ENCODE results near the gene LRP5.

LRP5 gene

DNA sequence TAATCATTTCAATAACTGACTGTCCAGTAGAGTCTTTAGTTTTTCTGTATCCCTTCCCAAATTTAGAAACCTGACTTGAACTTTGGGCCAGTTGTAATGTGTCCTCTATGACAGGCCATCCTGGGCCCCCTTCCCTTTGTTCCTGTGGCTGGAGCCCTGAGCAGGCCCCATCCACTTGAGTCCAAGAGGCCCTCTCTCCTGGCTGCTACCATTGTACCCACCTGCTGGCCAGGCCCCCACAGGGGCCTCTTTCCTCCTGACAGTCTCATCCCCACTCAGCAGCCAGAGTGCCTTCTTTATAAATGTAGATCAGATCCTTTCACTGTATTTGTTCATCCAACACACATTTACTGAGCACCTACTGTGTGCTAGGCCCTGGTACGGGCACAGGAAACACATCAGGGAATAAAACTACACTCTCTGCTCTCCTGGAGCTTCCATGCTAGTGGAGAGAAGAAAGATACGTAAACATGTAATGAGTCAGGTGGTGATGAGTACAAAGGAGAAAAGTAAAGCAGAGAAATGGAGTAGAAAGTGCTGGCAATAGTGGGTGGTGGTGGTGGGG, 2.7 kb upstream of the LRP5 start:
- no peak for DNase-seq

DNA sequence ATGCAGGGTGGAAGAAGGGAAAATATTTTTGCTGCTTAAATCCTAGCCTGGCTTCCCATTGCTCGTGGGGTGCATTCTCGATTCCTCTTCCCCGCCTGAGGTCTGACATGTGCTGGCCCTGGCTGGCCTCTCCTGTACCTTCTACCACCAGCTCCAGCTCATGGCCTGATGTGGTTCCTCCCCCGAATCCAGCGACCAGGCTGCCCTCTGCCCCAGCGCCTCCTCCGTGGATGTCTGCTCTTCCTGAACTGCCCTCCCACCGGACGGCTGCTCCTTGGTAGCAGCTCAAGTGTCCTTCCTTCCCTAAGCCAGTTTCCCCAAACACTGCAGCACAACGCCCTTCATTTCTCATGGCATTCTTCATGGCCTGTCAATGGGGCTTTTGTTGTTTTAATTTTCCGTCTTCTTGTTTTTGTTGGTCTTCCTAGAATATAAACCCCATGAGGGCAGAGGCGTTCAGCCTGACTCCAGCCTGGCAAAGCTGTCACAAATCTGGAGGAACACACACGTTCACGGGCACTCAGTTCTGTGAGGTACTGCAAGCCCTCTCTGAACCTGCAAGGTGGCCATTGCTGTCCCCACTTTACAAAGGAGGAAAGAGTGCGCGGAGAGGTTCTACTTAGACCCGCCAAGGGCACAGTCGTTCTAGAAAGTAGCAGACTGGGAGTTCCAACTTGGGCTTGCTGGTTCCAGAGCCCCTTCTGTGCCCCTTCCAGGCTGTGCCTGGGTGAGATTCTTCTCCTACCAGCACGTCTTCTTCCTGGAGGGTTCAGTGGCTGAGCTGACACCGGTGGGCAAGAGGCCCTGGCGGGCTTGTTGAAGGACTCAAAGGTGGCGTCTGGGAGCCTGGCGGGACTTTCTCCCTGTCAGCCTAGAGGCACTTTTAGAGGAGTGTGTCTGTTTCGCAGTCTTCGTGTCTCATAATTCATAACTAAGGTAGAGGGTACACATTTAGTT, 953 bp upstream of the LRP5 start:
- no peak for DNase-seq

DNA sequence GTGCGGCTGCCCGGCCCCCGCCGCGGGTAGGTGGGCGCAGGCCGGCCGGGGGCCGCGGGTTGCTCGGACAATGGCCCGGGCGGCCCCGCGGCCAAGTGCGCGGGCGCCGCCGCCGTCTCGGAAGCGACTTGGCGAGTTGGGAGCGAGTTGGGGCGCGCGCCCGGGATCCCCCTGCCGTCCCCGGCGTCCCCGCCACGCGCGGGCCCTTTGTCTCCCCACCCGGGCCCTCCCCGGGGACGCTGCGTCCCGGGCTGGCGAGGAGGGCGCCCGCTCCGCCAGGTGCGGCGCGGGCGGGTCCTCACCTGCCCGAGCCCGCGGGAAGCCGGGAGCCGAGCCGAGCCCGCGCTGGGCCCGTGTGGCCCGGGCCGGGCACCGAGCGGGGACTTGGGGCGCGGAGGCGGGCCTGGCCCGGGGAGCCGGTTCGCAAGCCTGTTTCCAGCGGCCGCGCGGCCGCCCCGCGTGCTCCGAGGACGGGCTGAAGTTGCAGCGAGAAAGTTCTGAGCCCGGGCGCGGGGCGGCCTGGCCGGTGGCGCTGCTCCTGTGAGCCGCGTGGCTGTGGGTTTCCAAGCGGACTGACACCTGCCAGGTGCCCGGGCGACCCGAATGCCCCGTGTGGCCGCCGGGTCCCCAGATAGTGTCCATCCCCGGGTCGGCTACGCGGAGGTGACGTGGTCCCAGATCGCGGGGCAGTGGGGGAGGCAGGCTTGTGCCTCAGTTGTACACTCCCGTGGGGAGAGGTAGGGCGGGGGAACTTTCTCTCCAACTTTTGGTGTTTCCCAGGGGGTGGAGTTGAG, 586 bp downstream of the LRP5 start:
- DNase-seq = no peak

DNA sequence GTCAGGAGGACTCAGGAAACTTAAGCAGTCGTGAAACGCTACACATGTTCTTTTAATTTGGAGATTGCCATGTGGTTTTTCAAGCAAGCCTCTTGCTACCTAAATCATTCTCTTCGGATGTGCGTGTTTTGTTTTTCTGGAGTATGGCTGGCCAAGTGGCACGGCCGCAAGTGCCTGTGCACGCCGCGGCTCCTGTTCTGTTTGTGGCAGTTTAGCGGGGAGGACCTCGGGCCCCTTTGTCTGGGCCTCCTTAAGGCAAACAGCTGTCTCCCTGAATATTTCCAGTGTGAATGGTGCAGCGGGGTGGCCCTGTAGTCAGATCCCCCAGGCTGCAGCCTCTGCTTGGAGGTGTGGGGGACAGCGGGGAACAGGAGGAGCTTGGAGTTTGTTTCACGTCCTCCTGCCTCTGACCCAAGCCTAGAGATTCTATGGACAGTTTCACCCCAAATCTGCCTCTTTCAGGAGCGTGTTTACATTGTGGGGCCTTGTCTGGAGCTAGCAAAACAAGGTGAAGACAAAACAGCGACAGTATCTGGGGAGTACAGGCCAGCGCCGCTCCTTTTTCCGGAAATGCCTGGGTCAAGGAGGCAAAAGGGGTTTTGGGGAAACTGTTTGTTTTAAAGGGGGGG, 1.3 kb downstream of the LRP5 start:
- no peak for DNase-seq

DNA sequence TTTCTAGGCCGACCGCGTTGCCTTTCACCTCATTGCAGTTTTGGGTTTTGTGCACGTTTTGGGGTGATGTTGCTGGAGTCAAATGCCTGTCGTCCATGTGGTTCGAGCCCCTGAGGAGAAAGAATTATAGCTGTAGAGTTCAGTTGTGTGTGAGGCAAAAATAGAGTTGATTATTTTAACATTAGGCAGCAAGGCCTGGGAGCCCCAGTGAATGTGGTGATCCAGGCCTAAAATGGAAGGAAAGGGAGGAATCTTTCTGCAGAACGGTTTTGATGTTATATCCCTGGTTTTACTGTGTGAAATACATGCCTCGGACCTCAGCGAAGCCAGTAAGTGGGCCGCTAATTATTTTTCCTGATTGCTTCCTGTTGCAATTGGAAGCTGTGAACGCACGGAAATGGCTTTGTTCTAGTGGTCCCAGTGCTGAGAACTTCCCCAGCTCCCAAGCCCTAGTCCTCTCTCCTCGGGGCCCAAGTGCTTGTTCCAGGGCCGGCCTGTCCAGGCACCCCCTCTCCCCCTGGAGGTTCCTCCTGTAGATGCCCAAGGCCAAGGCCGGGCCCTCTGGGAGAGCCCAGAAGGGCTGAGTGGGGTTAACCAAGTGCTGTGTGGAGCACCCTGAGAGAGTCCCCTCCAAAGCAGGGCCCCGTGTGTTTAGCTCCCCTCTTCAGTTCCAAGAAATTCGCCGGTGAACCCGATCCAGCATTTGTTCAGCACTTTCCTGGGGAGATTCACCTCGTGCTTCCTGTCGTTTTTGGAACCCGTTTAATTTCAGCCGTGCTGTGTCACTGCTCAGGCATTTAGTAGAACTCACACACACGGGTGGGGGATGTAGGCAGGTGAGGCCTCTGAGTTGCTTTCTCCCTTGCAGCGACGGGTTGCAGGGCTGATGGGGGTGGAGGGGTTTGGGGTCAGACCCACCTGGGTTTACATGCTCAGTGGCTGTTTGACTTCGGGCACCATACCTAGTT, 2.1 kb downstream of the LRP5 start:
- no peak for DNase-seq

DNA sequence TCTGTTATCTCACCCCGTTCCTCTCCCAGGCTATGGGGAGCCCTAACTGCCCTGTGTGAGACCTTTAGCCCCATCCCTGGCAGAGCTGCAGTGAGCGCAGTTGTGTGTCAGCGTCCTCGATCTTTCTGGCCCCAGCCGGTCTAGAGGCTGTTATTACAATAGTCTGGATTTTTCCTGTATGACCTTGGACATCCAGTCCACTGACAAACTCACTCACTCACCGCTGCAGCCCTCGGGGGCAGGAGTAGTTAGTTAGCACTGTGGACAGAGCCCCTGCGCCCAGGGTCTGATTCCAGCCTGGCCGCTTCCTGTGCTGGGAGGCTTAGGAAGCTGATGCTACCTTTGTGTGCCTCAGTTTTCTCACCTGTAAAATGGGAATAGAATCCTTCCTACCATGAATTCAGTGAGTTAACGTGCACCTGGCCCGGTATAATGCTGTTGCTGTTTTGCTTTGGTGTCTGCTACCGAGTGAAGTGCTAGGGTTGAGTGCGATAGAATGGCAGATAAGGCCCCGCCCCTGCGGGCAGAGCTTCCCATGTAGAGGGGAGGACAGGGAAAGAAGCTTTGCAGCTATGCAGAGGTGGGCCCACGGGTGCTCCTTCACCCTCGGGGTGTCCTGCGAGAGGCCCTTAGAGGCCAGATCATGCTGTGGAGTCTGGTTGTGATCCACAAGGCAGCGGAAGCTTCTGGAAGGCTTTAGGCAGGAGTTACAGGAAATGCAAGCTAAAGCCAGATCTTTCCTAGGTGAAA, 3.0 kb downstream of the LRP5 start:
- DNase-seq = no peak

DNA sequence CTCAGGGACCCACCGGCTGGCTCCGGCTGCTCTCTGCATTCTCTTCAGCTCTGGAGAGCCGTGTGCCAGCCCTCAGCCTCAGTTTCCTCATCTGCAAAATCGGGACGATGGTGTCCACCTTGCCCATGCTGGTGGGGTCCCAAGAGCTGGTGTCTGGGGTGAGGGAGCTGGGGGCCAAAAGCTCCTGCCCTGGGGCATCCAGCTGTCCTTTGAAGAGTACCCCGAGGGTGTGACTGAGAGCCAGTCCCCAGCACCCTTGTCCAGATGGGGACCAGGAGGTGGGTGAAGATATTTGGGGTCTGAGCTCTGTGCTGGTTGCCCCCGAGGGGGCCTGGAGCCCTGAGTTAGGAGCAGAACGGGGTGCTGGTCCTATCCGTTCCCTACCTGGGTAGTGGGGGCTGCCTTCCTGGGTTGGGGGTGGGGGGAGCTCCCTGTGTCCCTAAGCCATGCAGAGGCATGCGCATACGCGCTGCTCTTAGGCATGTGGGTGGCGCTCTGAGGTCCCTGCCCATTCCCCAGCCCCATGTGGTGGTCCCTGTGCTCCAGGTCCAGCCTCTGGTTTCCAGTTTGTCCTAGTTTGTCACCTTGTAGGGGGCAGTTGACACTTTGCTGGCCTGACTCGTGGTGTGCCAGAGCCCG, 4.9 kb downstream of the LRP5 start:
- no peak for DNase-seq

DNA sequence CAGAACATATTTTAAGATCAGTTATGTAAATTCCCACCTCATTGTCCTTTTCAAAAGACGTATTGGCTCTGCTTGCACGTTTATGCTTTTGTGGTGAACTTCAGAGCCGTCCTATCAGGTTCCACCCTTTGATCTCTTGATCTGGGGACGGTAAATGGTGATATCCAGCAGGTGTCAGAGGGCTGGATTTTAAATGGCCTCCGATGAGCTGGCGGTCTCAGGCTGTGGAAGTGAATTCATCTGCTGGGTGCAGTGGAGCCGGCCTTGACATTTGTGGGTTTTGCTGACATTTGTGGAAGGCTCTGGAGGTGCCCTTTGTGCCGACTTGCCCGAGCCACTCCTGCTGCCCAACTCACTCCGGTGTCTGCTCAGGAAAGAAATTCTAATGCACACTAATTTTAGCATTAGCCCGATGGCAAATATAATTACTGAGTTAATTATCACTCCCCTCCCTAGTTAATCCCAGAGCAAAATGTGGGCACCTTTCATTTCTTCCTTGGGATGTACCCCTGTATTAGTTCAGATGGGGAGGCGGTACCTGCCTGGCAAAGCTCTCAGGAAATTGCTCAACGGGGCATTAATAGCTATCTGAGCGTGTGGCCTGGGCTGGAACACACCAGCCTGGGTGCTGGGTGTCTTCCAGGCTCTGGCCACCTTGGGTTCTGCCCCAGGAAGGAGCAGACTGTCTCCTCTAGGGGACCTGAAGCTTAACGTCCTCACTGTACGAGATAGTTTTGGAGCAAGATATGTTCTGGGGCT, 9.1 kb downstream of the LRP5 start:
- no peak for DNase-seq

DNA sequence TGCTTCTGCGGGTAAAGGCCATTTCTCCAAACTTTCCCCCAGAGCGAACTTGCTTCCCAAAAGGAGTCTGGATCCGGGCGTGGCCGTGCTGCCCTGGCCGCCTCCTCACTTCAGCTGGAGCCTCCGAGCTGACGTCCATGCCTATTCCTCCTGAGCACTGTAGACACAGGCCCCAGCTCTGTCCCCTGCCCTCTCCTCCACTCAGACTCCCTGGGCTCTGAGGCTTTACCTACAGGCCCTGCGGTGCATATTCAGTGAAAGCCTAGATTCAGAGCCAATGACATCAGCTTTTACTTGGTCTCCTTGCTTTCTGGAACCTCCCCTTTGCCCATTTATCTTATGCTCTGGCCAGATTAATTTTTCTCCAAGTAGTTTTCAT, 9.7 kb downstream of the LRP5 start:
- no peak for DNase-seq

DNA sequence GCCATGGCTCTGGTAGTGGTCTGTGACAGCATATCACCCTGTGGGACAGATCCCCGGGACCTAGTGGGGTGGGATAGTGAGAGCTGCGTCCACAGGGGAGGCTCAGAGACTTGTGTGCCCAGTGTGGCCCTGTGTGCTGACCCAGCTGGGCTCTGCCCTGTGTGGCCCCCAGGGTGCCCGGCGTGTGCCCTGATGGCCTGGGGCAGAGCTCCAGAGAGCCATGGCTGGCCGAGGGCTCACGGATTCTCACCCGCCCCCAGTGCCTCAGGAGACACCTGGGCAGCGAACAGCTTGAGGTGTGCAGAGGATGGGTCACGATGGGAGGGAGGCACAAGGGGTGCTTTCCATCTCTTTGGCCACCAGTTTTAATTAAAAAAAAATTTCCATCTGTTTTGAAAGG, 11.8 kb downstream of the LRP5 start:
- DNase-seq = no peak

DNA sequence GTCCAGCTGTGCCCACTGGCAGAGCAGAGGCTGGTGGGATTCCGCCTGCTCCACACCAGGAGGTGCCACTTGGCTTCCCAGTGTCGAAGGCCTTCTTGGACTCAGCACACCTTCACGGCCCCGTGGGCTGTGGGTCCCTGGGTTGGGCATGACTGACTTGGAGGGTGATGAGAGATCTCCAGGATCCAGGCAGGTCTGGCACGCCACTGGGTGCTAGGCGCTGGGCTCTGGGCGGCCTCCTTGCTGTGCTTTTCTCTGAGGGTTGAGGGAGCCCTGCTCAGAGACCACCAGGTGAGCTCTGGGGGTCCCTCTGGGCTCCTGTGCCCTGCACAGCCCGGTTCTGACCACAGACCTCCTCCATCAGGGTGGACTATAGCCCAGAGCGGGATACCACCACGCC, 12.3 kb downstream of the LRP5 start:
- DNase-seq = no peak

DNA sequence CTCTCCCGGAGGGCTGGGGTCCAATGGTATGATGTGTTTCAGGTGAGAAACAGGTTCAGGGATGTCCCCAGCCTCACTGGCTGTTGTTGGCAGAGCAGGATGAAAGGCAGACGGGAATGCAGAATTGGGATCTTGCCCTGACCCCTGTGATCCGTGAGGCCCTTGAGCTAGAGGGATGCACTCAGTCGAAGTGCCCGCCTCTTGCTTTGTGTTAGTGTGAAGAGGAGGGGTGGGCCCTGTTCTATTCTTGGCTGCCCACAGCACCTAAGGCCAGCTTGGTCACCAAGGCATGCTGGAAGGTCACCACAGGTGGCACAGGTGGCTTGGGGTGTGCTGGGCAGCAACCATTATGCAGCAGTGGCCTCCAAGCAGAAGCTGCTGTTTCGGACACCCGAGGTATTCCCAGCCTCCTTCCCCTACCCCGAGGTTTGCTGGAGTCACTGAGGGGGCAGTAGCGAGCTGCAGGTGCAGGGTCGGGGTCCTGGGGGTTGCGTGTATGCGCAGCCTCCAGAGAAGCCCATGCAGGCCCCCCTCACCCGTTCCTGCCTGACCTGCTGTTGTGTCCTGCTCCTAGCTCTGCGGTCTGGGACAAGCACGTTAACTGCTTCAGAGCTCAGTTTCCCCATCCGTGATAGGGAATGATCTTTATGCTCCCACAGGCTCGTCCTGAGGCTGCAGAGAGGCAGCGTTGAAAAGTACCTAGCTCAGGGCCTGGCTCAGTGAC, 13.0 kb downstream of the LRP5 start:
- DNase-seq = no peak

DNA sequence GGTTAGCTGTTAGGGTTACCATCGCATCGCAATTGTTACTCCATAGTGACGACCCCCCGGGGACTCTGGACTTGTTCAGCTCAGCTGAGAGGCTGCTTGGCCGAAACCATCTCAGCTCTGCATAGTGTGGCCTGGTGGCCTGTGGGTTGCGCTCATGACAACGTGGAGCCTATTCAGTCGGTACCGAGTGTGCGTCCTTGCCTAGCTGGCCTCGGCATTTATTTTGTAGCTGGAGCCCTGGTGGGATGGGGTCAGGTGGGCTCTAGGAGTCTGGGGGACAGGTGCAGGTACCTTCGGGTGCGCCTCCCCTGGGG, 13.5 kb downstream of the LRP5 start:
- no peak for DNase-seq

DNA sequence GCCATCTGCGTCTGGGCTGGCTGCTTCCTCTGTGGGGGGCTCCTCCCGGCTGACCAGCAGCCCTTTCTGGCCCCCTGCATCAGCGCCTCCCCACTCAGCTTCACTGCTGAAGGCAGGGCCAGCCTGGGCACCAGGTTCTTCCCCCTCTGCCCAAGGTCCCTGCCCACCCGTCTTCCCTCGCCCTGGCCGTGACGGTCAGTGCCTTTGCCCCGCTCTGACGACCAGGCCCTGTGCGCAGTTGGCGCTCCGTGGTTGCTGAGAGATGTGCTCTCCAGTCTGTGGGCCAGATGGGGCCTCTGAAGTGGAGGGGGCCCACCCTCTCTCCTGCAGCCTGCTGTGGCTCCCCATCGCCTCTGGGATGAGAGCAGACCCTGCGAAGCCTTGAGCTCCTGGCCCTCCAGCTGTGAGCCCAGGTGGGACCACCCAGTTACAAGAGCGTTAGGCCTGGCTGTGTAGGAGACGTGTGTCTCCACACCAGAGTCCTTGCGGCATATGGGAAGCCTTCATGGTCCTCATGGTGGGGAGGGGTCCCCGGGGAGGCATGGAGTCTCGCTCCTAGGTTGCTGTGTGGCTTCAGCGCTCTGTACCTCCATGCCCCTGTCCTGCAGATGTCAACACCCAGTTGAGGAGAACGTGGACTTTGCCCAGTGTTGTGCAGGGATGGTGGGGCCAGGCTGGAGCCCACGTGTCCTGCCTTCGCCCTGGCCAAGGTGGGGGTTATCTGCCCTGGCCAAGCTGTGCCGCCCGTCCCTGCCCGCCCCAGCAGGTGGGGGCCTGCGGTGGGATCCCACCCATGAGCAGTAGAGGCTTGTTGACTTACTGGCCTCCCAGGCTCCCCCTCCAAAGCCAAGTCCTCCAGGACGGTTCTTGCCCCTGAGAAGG, 14.2 kb downstream of the LRP5 start:
- DNase-seq = no peak

DNA sequence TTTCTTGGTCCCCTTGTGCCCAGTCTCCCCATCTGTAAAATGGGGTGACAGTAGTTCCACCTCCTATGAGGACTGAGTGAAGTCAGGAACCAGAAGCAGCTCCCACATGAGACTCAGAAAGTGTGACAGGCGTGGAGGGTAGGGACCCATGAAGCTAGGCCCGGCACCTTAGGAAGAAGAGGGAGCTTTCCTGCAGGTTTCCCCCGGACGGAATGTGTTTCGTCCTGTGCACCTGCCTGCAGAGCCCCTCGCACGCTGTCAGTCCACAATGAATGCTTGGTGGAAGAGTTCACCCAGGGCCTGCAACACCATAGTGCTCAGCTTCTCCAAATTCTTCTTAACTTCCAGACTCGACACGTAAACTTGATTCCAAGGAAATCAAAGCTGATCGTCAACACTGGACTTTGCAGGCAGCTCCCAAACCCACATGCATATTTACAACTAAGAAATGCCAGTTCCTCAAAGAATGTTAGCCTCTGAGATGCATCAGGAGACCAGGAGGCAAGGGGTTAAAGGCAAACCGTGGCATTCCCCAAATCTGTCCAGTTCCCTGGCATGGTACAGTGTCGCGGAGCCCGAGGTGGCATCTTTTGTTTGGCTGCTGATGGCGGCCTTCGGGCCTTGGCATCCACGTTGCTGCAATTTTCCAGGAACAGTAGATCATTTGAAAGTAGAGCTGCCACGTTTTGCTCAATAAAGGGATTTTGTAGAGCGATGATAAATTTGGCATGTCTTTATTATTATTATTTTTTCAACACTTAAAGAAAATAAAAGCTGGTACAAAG, 15.4 kb downstream of the LRP5 start:
- no peak for DNase-seq

DNA sequence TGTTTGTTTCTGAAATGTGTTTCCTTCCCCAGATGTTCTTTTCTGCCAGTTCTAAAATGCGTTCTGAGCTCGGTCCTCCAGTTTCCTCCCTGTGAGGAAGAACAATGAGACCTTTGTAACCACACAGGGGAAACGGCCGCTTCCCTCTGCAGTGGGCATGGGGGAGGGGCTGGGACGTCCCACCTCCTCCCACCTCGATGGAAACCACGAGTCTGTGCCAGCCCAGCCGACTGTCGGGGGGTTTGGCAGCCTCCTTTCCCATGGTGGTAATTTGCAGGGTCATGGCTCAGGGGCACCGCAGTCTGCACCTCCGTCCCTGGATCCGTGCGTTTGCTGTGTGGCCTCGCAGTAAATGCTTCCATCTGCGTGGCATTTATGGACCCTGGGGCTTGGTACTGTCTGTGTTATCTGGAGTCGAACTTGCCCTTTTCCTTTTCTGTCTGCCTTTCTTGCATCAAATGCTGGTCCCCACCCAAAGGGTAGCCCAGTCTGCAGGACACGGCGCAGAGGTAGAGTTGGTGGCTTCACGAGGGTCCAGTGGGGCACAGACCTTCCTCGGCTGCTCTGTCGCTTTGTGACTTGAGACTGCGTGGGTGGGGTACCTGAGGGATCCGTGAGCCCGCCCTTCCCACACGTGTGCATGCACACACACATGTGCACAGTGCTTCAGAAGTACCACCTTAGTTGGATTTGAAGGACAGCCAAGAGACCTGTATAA, 16.1 kb downstream of the LRP5 start:
- DNase-seq = no peak

DNA sequence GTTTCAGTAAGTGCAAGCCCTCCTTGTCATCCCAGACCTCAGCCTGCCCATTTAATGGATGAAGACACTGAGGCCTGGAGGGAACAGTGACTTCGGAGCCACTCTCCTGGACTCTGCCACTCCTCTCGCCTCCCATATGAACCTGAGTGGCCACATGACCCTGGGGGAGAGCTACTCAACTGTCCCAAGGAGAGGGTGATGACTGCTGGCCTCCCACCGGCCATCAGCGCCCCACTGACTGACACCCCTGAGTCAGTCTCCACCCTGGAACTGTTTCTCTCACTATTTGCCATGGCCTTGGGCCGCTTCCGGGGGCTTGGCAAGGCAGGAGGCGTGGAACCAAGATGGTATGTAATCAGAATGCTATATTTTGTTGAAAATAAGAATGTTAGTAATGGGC, 17.1 kb downstream of the LRP5 start:
- no peak for DNase-seq

Data from activated CD4-positive, alpha-beta T cell treated with anti-CD3 and anti-CD28 coated beads for 4 hours (primary cell).